Activated T-cell treated with anti-CD3 and anti-CD28 coated beads, Interleukin-2, amount 50 U/mL, for 24 hours (primary cell): ENCODE data around the gene IKBKE.

Experiments used
- DNase-seq: peaks from one replicate; pipeline ENCODE4 v3.0.0-alpha.2; 2020
- H3K27ac Mint-ChIP-seq: 2 replicates; pipeline ENCODE4 v1.8.0; 2020; ENCODE audit warnings: mild to moderate bottlenecking, mixed read lengths
- H3K27me3 Mint-ChIP-seq: 2 replicates; pipeline ENCODE4 v1.8.0; 2020; ENCODE audit warnings: mixed read lengths
- H3K36me3 Mint-ChIP-seq: 2 replicates; pipeline ENCODE4 v1.8.0; 2020; ENCODE audit warnings: low read depth, mixed read lengths
- H3K4me1 Mint-ChIP-seq: 2 replicates; pipeline ENCODE4 v1.8.0; 2020; ENCODE audit warnings: low read depth, mixed read lengths
- H3K4me3 Mint-ChIP-seq: 2 replicates; pipeline ENCODE4 v1.8.0; 2020; ENCODE audit warnings: mild to moderate bottlenecking, moderate library complexity, mixed read lengths
- H3K9me3 Mint-ChIP-seq: 2 replicates; pipeline ENCODE4 v1.8.0; 2020; ENCODE audit warnings: mixed read lengths

IKBKE gene

GRCh38 chr1:206513312-206514111 lies 43.2 kb downstream of the IKBKE start:
- no peak for DNase-seq
- Mint-ChIP-seq H3K36me3 (no peaks in the 10 kb centered on the region), H3K4me1 (peaks cover 11% of the 10 kb centered on the region), H3K27ac (no peak overlapping the region), H3K9me3 (no peaks in the 10 kb centered on the region), H3K4me3 (no peak overlapping the region), H3K27me3 (peaks cover 31% of the 10 kb centered on the region)

- Mint-ChIP-seq H3K9me3 (no peaks in the 10 kb centered on the region), H3K27ac (no peak overlapping the region), H3K4me3 (no peak overlapping the region), H3K4me1 (peaks cover 6% of the 10 kb centered on the region), H3K27me3 (peaks cover 17% of the 10 kb centered on the region), H3K36me3 (no peaks in the 10 kb centered on the region)
- no peak for DNase-seq
Observed at GRCh38 chr1:206514813-206515387, 44.6 kb downstream of the IKBKE start.

GRCh38 chr1:206516728-206516990 lies 46.4 kb downstream of the IKBKE start:
- H3K36me3 Mint-ChIP-seq: no peaks in the 10 kb centered on the region
- DNase-seq: no peak
- H3K27ac Mint-ChIP-seq: no peak overlapping the region
- H3K4me3 Mint-ChIP-seq: no peak overlapping the region
- H3K4me1 Mint-ChIP-seq: peaks cover 6% of the 10 kb centered on the region
- H3K9me3 Mint-ChIP-seq: no peaks in the 10 kb centered on the region
- H3K27me3 Mint-ChIP-seq: peaks cover 4% of the 10 kb centered on the region

GRCh38 chr1:206517784-206518183 lies 47.5 kb downstream of the IKBKE start:
- Mint-ChIP-seq H3K4me3 (no peak overlapping the region), H3K4me1 (peaks cover 6% of the 10 kb centered on the region), H3K36me3 (no peaks in the 10 kb centered on the region), H3K9me3 (no peaks in the 10 kb centered on the region), H3K27me3 (peaks cover 4% of the 10 kb centered on the region), H3K27ac (no peak overlapping the region)
- no peak for DNase-seq

GRCh38 chr1:206518206-206518605 lies 47.9 kb downstream of the IKBKE start:
- Mint-ChIP-seq H3K27ac (no peak overlapping the region), H3K36me3 (no peaks in the 10 kb centered on the region), H3K4me1 (peaks cover 6% of the 10 kb centered on the region), H3K4me3 (no peak overlapping the region), H3K9me3 (no peaks in the 10 kb centered on the region), H3K27me3 (peaks cover 4% of the 10 kb centered on the region)
- no peak for DNase-seq

GRCh38 chr1:206518743-206519142 lies 48.5 kb downstream of the IKBKE start:
- peaks cover 2% of the 10 kb centered on the region for H3K27me3 Mint-ChIP-seq
- H3K27ac Mint-ChIP-seq: no peak overlapping the region
- H3K9me3 Mint-ChIP-seq: no peaks in the 10 kb centered on the region
- no peak for DNase-seq
- peaks cover 6% of the 10 kb centered on the region for H3K4me1 Mint-ChIP-seq
- H3K36me3 Mint-ChIP-seq: no peaks in the 10 kb centered on the region
- no peak overlapping the region for H3K4me3 Mint-ChIP-seq

- no peak for DNase-seq
- peaks cover 7% of the 10 kb centered on the region for H3K4me1 Mint-ChIP-seq
- H3K36me3 Mint-ChIP-seq: no peaks in the 10 kb centered on the region
- no peak overlapping the region for H3K27ac Mint-ChIP-seq
- H3K27me3 Mint-ChIP-seq: no peaks in the 10 kb centered on the region
- H3K4me3 Mint-ChIP-seq: no peak overlapping the region
- no peaks in the 10 kb centered on the region for H3K9me3 Mint-ChIP-seq
Observed at GRCh38 chr1:206521127-206521526, 50.9 kb downstream of the IKBKE start.

GRCh38 chr1:206521694-206522402 lies 51.6 kb downstream of the IKBKE start:
- Mint-ChIP-seq H3K4me1 (peaks cover 4% of the 10 kb centered on the region), H3K27ac (no peak overlapping the region), H3K9me3 (no peaks in the 10 kb centered on the region), H3K36me3 (no peaks in the 10 kb centered on the region), H3K27me3 (no peaks in the 10 kb centered on the region), H3K4me3 (no peak overlapping the region)
- no peak for DNase-seq

- Mint-ChIP-seq H3K27me3 (no peaks in the 10 kb centered on the region), H3K4me3 (no peak overlapping the region), H3K27ac (no peak overlapping the region), H3K9me3 (no peaks in the 10 kb centered on the region), H3K4me1 (peaks cover 4% of the 10 kb centered on the region), H3K36me3 (no peaks in the 10 kb centered on the region)
- no peak for DNase-seq
Observed at GRCh38 chr1:206524739-206525364, 54.6 kb downstream of the IKBKE start.

GRCh38 chr1:206526064-206526911 lies 56.0 kb downstream of the IKBKE start:
- Mint-ChIP-seq H3K27me3 (no peaks in the 10 kb centered on the region), H3K4me1 (peaks cover 4% of the 10 kb centered on the region), H3K9me3 (no peaks in the 10 kb centered on the region), H3K27ac (no peak overlapping the region), H3K4me3 (no peak overlapping the region), H3K36me3 (no peaks in the 10 kb centered on the region)
- no peak for DNase-seq

GRCh38 chr1:206529425-206529824 lies 59.1 kb downstream of the IKBKE start:
- H3K27ac Mint-ChIP-seq: no peak overlapping the region
- no peaks in the 10 kb centered on the region for H3K9me3 Mint-ChIP-seq
- no peak for DNase-seq
- peaks cover 4% of the 10 kb centered on the region for H3K4me1 Mint-ChIP-seq
- H3K36me3 Mint-ChIP-seq: no peaks in the 10 kb centered on the region
- H3K27me3 Mint-ChIP-seq: no peaks in the 10 kb centered on the region
- H3K4me3 Mint-ChIP-seq: no peak overlapping the region

GRCh38 chr1:206532368-206532767 lies 62.1 kb downstream of the IKBKE start:
- H3K9me3 Mint-ChIP-seq: no peaks in the 10 kb centered on the region
- H3K36me3 Mint-ChIP-seq: no peaks in the 10 kb centered on the region
- H3K4me1 Mint-ChIP-seq: no peaks in the 10 kb centered on the region
- no peak overlapping the region for H3K4me3 Mint-ChIP-seq
- H3K27ac Mint-ChIP-seq: no peak overlapping the region
- no peak for DNase-seq
- no peaks in the 10 kb centered on the region for H3K27me3 Mint-ChIP-seq

- H3K4me3 Mint-ChIP-seq: no peak overlapping the region
- DNase-seq: no peak
- no peaks in the 10 kb centered on the region for H3K27me3 Mint-ChIP-seq
- H3K36me3 Mint-ChIP-seq: no peaks in the 10 kb centered on the region
- no peaks in the 10 kb centered on the region for H3K9me3 Mint-ChIP-seq
- peaks cover 13% of the 10 kb centered on the region for H3K4me1 Mint-ChIP-seq
- H3K27ac Mint-ChIP-seq: no peak overlapping the region
Observed at GRCh38 chr1:206534552-206534951, 64.3 kb downstream of the IKBKE start.

- H3K4me3 Mint-ChIP-seq: no peak overlapping the region
- no peaks in the 10 kb centered on the region for H3K27me3 Mint-ChIP-seq
- DNase-seq: no peak
- no peak overlapping the region for H3K27ac Mint-ChIP-seq
- peaks cover 18% of the 10 kb centered on the region for H3K4me1 Mint-ChIP-seq
- no peaks in the 10 kb centered on the region for H3K36me3 Mint-ChIP-seq
- no peaks in the 10 kb centered on the region for H3K9me3 Mint-ChIP-seq
Observed at GRCh38 chr1:206535853-206536188, 65.5 kb downstream of the IKBKE start.
